Neural progenitor cell (in vitro differentiated cells): ENCODE results near the gene PTPRG.

Source experiments
- CTCF ChIP-seq: fragments of 200-600 bp; sonication (generic); IDR thresholded peaks from 2 replicates; pipeline ENCODE4 v1.5.1; 2017; ENCODE audit warnings: antibody characterized with exemption, mild to moderate bottlenecking
- EZH2phosphoT487 ChIP-seq: fragments of 200-600 bp; sonication (generic); IDR thresholded peaks from 2 replicates; pipeline ENCODE4 v1.6.1; 2017; ENCODE audit warnings: antibody characterized with exemption

GRCh38 chr3:61730577-61731231 is 169.3 kb downstream of the PTPRG start:
- TF ChIP-seq CTCF: no peak
- TF ChIP-seq EZH2phosphoT487: no peak
